CD4-positive, alpha-beta T cell (primary cell): ENCODE results near the gene RAP1A. TPM values are rescaled to one million over a fixed set of nuclear protein-coding genes. Genes with fewer than 3 reads are reported as not detected.

Experiments used
- ATAC-seq: fragments of 200-7000 bp; cut with Tn5 transposase; one replicate; pipeline ENCODE4 v1.10.0; 2022; ENCODE audit warnings: mild to moderate bottlenecking; ENCODE audit not compliant: poor library complexity
- CTCF ChIA-PET: fragments of 350-600 bp; sonication (Branson Sonifier 250); formaldehyde crosslinking; loops from one replicate; lab custom pipeline; 2021; ENCODE audit warnings: antibody characterized with exemption, inconsistent platforms; lab: Charles Lee
- POLR2A ChIA-PET: fragments of 350-600 bp; sonication (Branson Sonifier 250); formaldehyde crosslinking; loops from one replicate; lab custom pipeline; 2021; ENCODE audit warnings: antibody characterized with exemption, inconsistent platforms; lab: Charles Lee
- DNase-seq, 14 experiments: peaks; one replicate each; pipeline ENCODE4 v3.0.0-alpha.2; 2013 to 2020; ENCODE audit warnings: mixed read lengths in 2 of 14
- H3K27ac ChIP-seq, 2 donors: one replicate each; pipeline versions ENCODE4 v1.5.1 to v1.7.0; 2013; ENCODE audit warnings: low read length in 2 of 2, low read depth in 1 of 2, mild to moderate bottlenecking in 1 of 2
- H3K27me3 ChIP-seq, 2 experiments: 1 replicate in 1 of 2; 2 replicates in 1 of 2; pipeline versions ENCODE4 v1.6.1 to v1.7.0; 2013; ENCODE audit warnings: low read length in 2 of 2, control low read depth in 1 of 2, mild to moderate bottlenecking in 1 of 2, moderate library complexity in 1 of 2; ENCODE audit not compliant: insufficient read depth in 2 of 2, control insufficient read depth in 1 of 2
- H3K36me3 ChIP-seq: one replicate; pipeline ENCODE4 v1.6.1; 2013; ENCODE audit warnings: low read length, control low read depth; ENCODE audit not compliant: insufficient read depth
- H3K4me1 ChIP-seq: one replicate; pipeline ENCODE4 v1.6.1; 2013; ENCODE audit warnings: low read length, control low read depth; ENCODE audit not compliant: insufficient read depth
- H3K4me3 ChIP-seq: one replicate; pipeline ENCODE4 v1.5.1; 2013; ENCODE audit warnings: mild to moderate bottlenecking, low read length, moderate library complexity
- H3K9me3 ChIP-seq, 2 experiments: 1 replicate in 1 of 2; 2 replicates in 1 of 2; pipeline versions ENCODE4 v1.6.1 to v1.7.0; 2013; ENCODE audit warnings: low read length in 2 of 2, mild to moderate bottlenecking in 2 of 2, control low read depth in 1 of 2, moderate library complexity in 1 of 2; ENCODE audit not compliant: control insufficient read depth in 1 of 2, insufficient read depth in 1 of 2
- H3K27ac Mint-ChIP-seq: one replicate; pipeline ENCODE4 v1.8.0; 2020; ENCODE audit warnings: mixed read lengths
- H3K27me3 Mint-ChIP-seq: one replicate; pipeline ENCODE4 v1.8.0; 2021; ENCODE audit warnings: mixed read lengths
- H3K36me3 Mint-ChIP-seq: one replicate; pipeline ENCODE4 v1.8.0; 2021; ENCODE audit warnings: low read depth, mixed read lengths
- H3K4me1 Mint-ChIP-seq: one replicate; pipeline ENCODE4 v1.8.0; 2021; ENCODE audit warnings: low read depth, mixed read lengths
- H3K4me3 Mint-ChIP-seq: one replicate; pipeline ENCODE4 v1.8.0; 2020; ENCODE audit warnings: mild to moderate bottlenecking, mixed read lengths
- H3K9me3 Mint-ChIP-seq: one replicate; pipeline ENCODE4 v1.8.0; 2020; ENCODE audit warnings: mixed read lengths
- intact Hi-C, 2 experiments: fragments of 100-400 bp; cut with DNase I in 1 of 2; cut with micrococcal nuclease in 1 of 2; formaldehyde crosslinking; loops; one replicate each; pipeline versions ENCODE4 v1.15.1 to v1.9.0; 2023 to 2025; cut with DNase I, micrococcal nuclease
- total RNA-seq, 174 experiments: library from RNA in 2 of 174; stranded (reverse) in 2 of 174; gene quantifications; one replicate each; pipeline ENCODE4 v1.2.3 and lab custom pipeline; 2021 to 2026
- TF ChIP-seq, protein P1 (sequence below): fragments of 200-600 bp; IDR thresholded peaks from one replicate; pipeline ENCODE4 v1.8.0; 2022; ENCODE audit warnings: antibody characterized with exemption, mild to moderate bottlenecking

Gene RAP1A
- total RNA-seq, 2 experiments from 2014 or later, result 63.8 to 67.1 TPM

- peaks cover 19% of the 10 kb centered on the region for H3K4me1 ChIP-seq
- DNase-seq, result peak in 3 of 14 experiments; percentile 71 to 80 (median 74)
- Mint-ChIP-seq H3K36me3 (peaks cover 28% of the 10 kb centered on the region), H3K4me3 (peak overlapping the region; percentile 78), H3K27ac (peak overlapping the region; percentile 95), H3K27me3 (no peaks in the 10 kb centered on the region), H3K9me3 (no peaks in the 10 kb centered on the region), H3K4me1 (peaks cover 83% of the 10 kb centered on the region)
- ChIA-PET POLR2A (interaction anchor here (1.3 to 11.6 kb wide), 4 partner anchors 20 to 116 kb away, joined by 5 to 116 read pairs (median 10); no protein-coding TSS in a partner anchor), CTCF (interaction anchor here (0.8 to 5.9 kb wide), 3 partner anchors 21 to 116 kb away, joined by 3 to 28 read pairs (median 6); no protein-coding TSS in a partner anchor)
- H3K36me3 ChIP-seq, result no peaks in the 10 kb centered on the region
- no peaks in the 10 kb centered on the region for H3K9me3 ChIP-seq
- intact Hi-C loops, result loop anchor here (2.0 to 10.0 kb wide), 3 partner anchors 14 to 50 kb away; no protein-coding TSS in a partner anchor
- H3K4me3 ChIP-seq, result peak overlapping the region; percentile 8
- H3K27me3 ChIP-seq, result no peaks in the 10 kb centered on the region
- TF ChIP-seq, protein P1, sequence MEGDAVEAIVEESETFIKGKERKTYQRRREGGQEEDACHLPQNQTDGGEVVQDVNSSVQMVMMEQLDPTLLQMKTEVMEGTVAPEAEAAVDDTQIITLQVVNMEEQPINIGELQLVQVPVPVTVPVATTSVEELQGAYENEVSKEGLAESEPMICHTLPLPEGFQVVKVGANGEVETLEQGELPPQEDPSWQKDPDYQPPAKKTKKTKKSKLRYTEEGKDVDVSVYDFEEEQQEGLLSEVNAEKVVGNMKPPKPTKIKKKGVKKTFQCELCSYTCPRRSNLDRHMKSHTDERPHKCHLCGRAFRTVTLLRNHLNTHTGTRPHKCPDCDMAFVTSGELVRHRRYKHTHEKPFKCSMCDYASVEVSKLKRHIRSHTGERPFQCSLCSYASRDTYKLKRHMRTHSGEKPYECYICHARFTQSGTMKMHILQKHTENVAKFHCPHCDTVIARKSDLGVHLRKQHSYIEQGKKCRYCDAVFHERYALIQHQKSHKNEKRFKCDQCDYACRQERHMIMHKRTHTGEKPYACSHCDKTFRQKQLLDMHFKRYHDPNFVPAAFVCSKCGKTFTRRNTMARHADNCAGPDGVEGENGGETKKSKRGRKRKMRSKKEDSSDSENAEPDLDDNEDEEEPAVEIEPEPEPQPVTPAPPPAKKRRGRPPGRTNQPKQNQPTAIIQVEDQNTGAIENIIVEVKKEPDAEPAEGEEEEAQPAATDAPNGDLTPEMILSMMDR, result no peak
- peak; percentile 17 for ATAC-seq
- H3K27ac ChIP-seq, result peak overlapping the region in 1 of 2 donors; percentile 63
Measured at GRCh38 chr1:111624382-111624781, 4.8 kb downstream of the RAP1A start.

- no peak for DNase-seq
- Mint-ChIP-seq H3K36me3 (peaks cover 29% of the 10 kb centered on the region), H3K27me3 (no peaks in the 10 kb centered on the region), H3K4me3 (peak overlapping the region; percentile 74), H3K27ac (peak overlapping the region; percentile 95), H3K4me1 (peaks cover 89% of the 10 kb centered on the region), H3K9me3 (no peaks in the 10 kb centered on the region)
- H3K4me1 ChIP-seq, result peaks cover 22% of the 10 kb centered on the region
- POLR2A ChIA-PET, result interaction anchor here (1.5 to 11.6 kb wide), 4 partner anchors 9 to 117 kb away, joined by 5 to 116 read pairs (median 8); no protein-coding TSS in a partner anchor
- intact Hi-C loops, result loop anchor here in 1 of 2 experiments (2.0 to 10.0 kb wide), 3 partner anchors 14 to 50 kb away; no protein-coding TSS in a partner anchor
- CTCF ChIA-PET, result interaction anchor here (1.2 to 5.9 kb wide), 3 partner anchors 29 to 117 kb away, joined by 3 to 28 read pairs (median 6); no protein-coding TSS in a partner anchor
- no peaks in the 10 kb centered on the region for H3K9me3 ChIP-seq
- peaks cover 4% of the 10 kb centered on the region for H3K36me3 ChIP-seq
- peak overlapping the region; percentile 31 to 42 for H3K27ac ChIP-seq
- TF ChIP-seq, protein P1, result no peak
- no peaks in the 10 kb centered on the region for H3K27me3 ChIP-seq
- no peak for ATAC-seq
- H3K4me3 ChIP-seq, result peak overlapping the region; percentile 8
Measured at GRCh38 chr1:111625276-111625675, 5.7 kb downstream of the RAP1A start.

GRCh38 chr1:111628153-111628552 lies 8.6 kb downstream of the RAP1A start:
- Mint-ChIP-seq H3K27me3 (no peaks in the 10 kb centered on the region), H3K4me1 (peaks cover 90% of the 10 kb centered on the region), H3K4me3 (peak overlapping the region; percentile 76), H3K9me3 (no peaks in the 10 kb centered on the region), H3K36me3 (peaks cover 32% of the 10 kb centered on the region), H3K27ac (peak overlapping the region; percentile 95)
- CTCF ChIA-PET, result interaction anchor here (0.6 to 5.9 kb wide), 4 partner anchors 17 to 120 kb away, joined by 3 to 28 read pairs (median 4); no protein-coding TSS in a partner anchor
- Histone ChIP-seq H3K9me3 (no peaks in the 10 kb centered on the region), H3K36me3 (peaks cover 5% of the 10 kb centered on the region), H3K27me3 (no peaks in the 10 kb centered on the region), H3K4me3 (no peak overlapping the region), H3K27ac (no peak overlapping the region), H3K4me1 (peaks cover 22% of the 10 kb centered on the region)
- no peak for DNase-seq
- POLR2A ChIA-PET, result interaction anchor here (0.7 to 3.4 kb wide), 8 partner anchors 8 to 121 kb away, joined by 3 to 26 read pairs (median 4); partner anchors contain the start of gene RAP1A
- ATAC-seq, result no peak
- TF ChIP-seq, protein P1, result no peak
- intact Hi-C loops, result loop anchor here in 1 of 2 experiments (5.0 to 10.0 kb wide), 2 partner anchors 34 to 53 kb away; no protein-coding TSS in a partner anchor
